K562 (cell line): ENCODE measurements around the gene PRKG1. TPM values are rescaled to one million over a fixed set of nuclear protein-coding genes. Genes with fewer than 3 reads are reported as not detected.

Experiments used
- ATAC-seq: fragments of 200-7000 bp; cut with Tn5 transposase; 3 replicates; pipeline ENCODE4 v1.9.1; 2020; ENCODE audit warnings: moderate library complexity
- BruUV-seq: library from RNA; stranded (reverse); fragments of 400-500 nt; replicated peaks from 2 replicates; lab custom pipeline; 2021; lab: Mats Ljungman, UMichigan
- CTCF ChIA-PET: fragments of 300-600 bp; formaldehyde crosslinking; extraction: SDS; loops from one replicate; lab custom pipeline; 2021; ENCODE audit warnings: low intra/inter-chr PET ratio; lab: Yijun Ruan, JAX
- POLR2A ChIA-PET: fragments of 300-600, 350-650 bp; sonication (Branson Sonifier 250); formaldehyde crosslinking; extraction: SDS; loops from one replicate; lab custom pipeline; 2021; ENCODE audit warnings: antibody characterized with exemption, inconsistent platforms; lab: Yijun Ruan, JAX
- DNase-seq, 4 experiments: peaks; one replicate each; pipeline versions ENCODE4 v3.0.0 to v3.0.0-alpha.2; 2011 to 2018; ENCODE audit warnings: low spot score in 3 of 4, mixed read lengths in 3 of 4; ENCODE audit errors: extremely low read depth in 1 of 4
- FAIRE-seq: peaks from 2 replicates; lab custom pipeline; 2011; peaks lifted over from hg19 to GRCh38; lab: Jason Lieb, UNC
- H2AFZ ChIP-seq: 2 replicates; pipeline ENCODE4 v1.6.0; 2011; ENCODE audit warnings: low read depth, low read length, control low read depth, inconsistent platforms
- H3K27ac ChIP-seq: fragments of 200-600 bp; 3 replicates; pipeline ENCODE4 v1.8.0; 2011; ENCODE audit warnings: low read depth, mild to moderate bottlenecking, control low read depth, inconsistent platforms, low read length, moderate library complexity, mixed read lengths; ENCODE audit errors: extremely low read depth
- H3K27me3 ChIP-seq, 2 experiments: fragments of 300-600 bp in 1 of 2; 2 replicates in 1 of 2; 3 replicates in 1 of 2; pipeline versions ENCODE4 v1.6.0 to v1.8.0; 2011; ENCODE audit warnings: inconsistent platforms in 2 of 2, low read length in 2 of 2, mild to moderate bottlenecking in 1 of 2, mixed read lengths in 1 of 2, moderate library complexity in 1 of 2; ENCODE audit not compliant: control insufficient read depth in 2 of 2, insufficient read depth in 2 of 2
- H3K36me3 ChIP-seq: fragments of 300-600 bp; 3 replicates; pipeline ENCODE4 v1.8.0; 2011; ENCODE audit warnings: mild to moderate bottlenecking, low read length, inconsistent platforms; ENCODE audit not compliant: control insufficient read depth, insufficient read depth
- H3K4me1 ChIP-seq, 2 experiments: fragments of 200-600 bp in 1 of 2; replicated peaks in 1 of 2; 2 replicates in 1 of 2; 3 replicates in 1 of 2; pipeline versions ENCODE4 v1.5.1 to v1.8.0; 2011; ENCODE audit warnings: inconsistent platforms in 2 of 2, low read length in 2 of 2, mild to moderate bottlenecking in 1 of 2, mixed read lengths in 1 of 2, moderate library complexity in 1 of 2; ENCODE audit not compliant: control insufficient read depth in 2 of 2, insufficient read depth in 2 of 2
- H3K4me2 ChIP-seq: 2 replicates; pipeline ENCODE4 v1.6.1; 2011; ENCODE audit warnings: low read length, control low read depth, inconsistent platforms, mixed read lengths; ENCODE audit not compliant: insufficient read depth
- H3K4me3 ChIP-seq: fragments of 200-600 bp; sonication (generic), shearing (Covaris generic); 2 replicates; pipeline ENCODE4 v1.5.1; 2016; ENCODE audit warnings: control low read depth, inconsistent platforms
- H3K79me2 ChIP-seq: fragments of 200-600 bp; 3 replicates; pipeline ENCODE4 v1.8.0; 2011; ENCODE audit warnings: low read length, inconsistent platforms; ENCODE audit not compliant: control insufficient read depth, insufficient read depth
- H3K9ac ChIP-seq, 2 experiments: 2 replicates each; pipeline versions ENCODE4 v1.6.0 to v1.6.1; 2011; ENCODE audit warnings: low read depth in 2 of 2, low read length in 2 of 2, control low read depth in 1 of 2, inconsistent platforms in 1 of 2, mild to moderate bottlenecking in 1 of 2, mixed read lengths in 1 of 2; ENCODE audit not compliant: insufficient read depth in 1 of 2
- H3K9me1 ChIP-seq: one replicate; pipeline ENCODE4 v1.6.0; 2011; ENCODE audit warnings: inconsistent platforms, mild to moderate bottlenecking, low read length, moderate library complexity; ENCODE audit not compliant: control insufficient read depth, insufficient read depth
- H3K9me3 ChIP-seq: replicated peaks from 2 replicates; pipeline ENCODE4 v1.5.1; 2011; ENCODE audit warnings: low read depth, low read length, inconsistent platforms; ENCODE audit not compliant: control insufficient read depth, insufficient read depth
- H4K20me1 ChIP-seq: replicated peaks from 2 replicates; pipeline ENCODE4 v1.6.1; 2011; ENCODE audit warnings: low read length, inconsistent platforms, mixed read lengths; ENCODE audit not compliant: control insufficient read depth, insufficient read depth
- BCOR ChIP-seq: fragments of 450-650 bp; IDR thresholded peaks from 2 replicates; pipeline ENCODE4 v1.6.1; 2016
- ETV6 ChIP-seq, 3 experiments: fragments of 150-350 bp in 1 of 3; sonication (generic) in 1 of 3; formaldehyde crosslinking in 1 of 3; IDR thresholded peaks; 2 replicates each; pipeline versions ENCODE4 v1.6.1 to v1.8.0; 2014 to 2022; ENCODE audit warnings: borderline replicate concordance in 2 of 3, low read depth in 2 of 3, antibody characterized with exemption in 1 of 3, low read length in 1 of 3, mild to moderate bottlenecking in 1 of 3, missing genetic modification reagents in 1 of 3
- HDAC1 ChIP-seq, 2 experiments: fragments of 450-650 bp; IDR thresholded peaks; 2 replicates each; pipeline ENCODE4 v1.6.1; 2016 to 2017; ENCODE audit warnings: inconsistent platforms in 1 of 2, mild to moderate bottlenecking in 1 of 2, moderate library complexity in 1 of 2
- HLTF ChIP-seq: fragments of 450-650 bp; IDR thresholded peaks from 2 replicates; pipeline ENCODE4 v1.6.1; 2016
- MEF2D ChIP-seq: conservative IDR thresholded peaks from 2 replicates; pipeline ENCODE4 v1.6.1; 2016; ENCODE audit warnings: low read depth, missing genetic modification characterization, missing compliant biosample characterization
- NFXL1 ChIP-seq: fragments of 450-650 bp; formaldehyde crosslinking; IDR thresholded peaks from 2 replicates; pipeline ENCODE4 v1.4.0; 2021; ENCODE audit warnings: mild to moderate bottlenecking
- ZBED1 ChIP-seq: IDR thresholded peaks from 2 replicates; pipeline ENCODE4 v1.6.1; 2014
- ZKSCAN3 ChIP-seq: fragments of 250-450 bp; sonication (Bioruptor Pico); IDR thresholded peaks from 2 replicates; pipeline ENCODE4 v1.4.0; 2020
- ZNF140 ChIP-seq: fragments of 250-450 bp; sonication (Bioruptor Pico); IDR thresholded peaks from 2 replicates; pipeline ENCODE4 v1.8.0; 2021; ENCODE audit warnings: moderate library complexity, mild to moderate bottlenecking, inconsistent platforms
- WGBS: fragments of 100-300 bp; shearing (Covaris generic); methylation state at CpG from one replicate; pipeline ENCODE4 v1.1.6; 2016; ENCODE audit warnings: low coverage, mixed read lengths; ENCODE audit not compliant: insufficient coverage; ENCODE audit errors: missing lambda C conversion rate; 5-methylcytosine and 5-hydroxymethylcytosine counted together
- in situ Hi-C: fragments of 300-500 bp; cut with MboI; formaldehyde crosslinking; loops from 4 replicates; pipeline ENCODE4 v1.15.0; 2018; ENCODE audit warnings: inconsistent platforms, mixed read lengths
- intact Hi-C: fragments of 100-400 bp; cut with micrococcal nuclease; formaldehyde crosslinking; loops from 2 replicates; pipeline ENCODE4 v1.14.2; 2022
- polyA plus RNA-seq, 8 experiments: library from polyadenylated mRNA; depleted of rRNA in 4 of 8; stranded (reverse) in 5 of 8; unstranded in 3 of 8; fragments of >200 nt; fragmentation: Nextera tagmentation in 2 of 8; fragmentation: Illumina TruSeq in 1 of 8; extraction: Ambion mirVana in 2 of 8; extraction: Trizol in 1 of 8; gene quantifications; 2 replicates each; pipeline versions ENCODE4 v1.2.1 to v1.2.3, GENCODE V29; 2011 to 2014; ENCODE audit warnings: inconsistent platforms in 1 of 8, missing spikeins in 1 of 8
- total RNA-seq, 7 experiments: library from RNA; depleted of rRNA in 6 of 7; stranded (reverse); fragments of >200 nt in 6 of 7; fragmentation: Illumina TruSeq in 2 of 7; extraction: Trizol in 2 of 7; gene quantifications; 2 replicates each; pipeline versions ENCODE4 v1.2.1 to v1.2.3, GENCODE V29; 2011 to 2021; ENCODE audit warnings: low replicate concordance in 1 of 7
- TF ChIP-seq, protein P1 (sequence below), 2 experiments: IDR thresholded peaks; 2 replicates each; pipeline ENCODE4 v1.6.1; 2012; ENCODE audit warnings: improper control_type of control experiment in 2 of 2, low read depth in 2 of 2, low read length in 2 of 2, borderline replicate concordance in 1 of 2
- TF ChIP-seq, protein P2 (sequence below): fragments of 250-450 bp; sonication (Bioruptor Pico); IDR thresholded peaks from 2 replicates; pipeline ENCODE4 v1.5.0; 2022; ENCODE audit warnings: mild to moderate bottlenecking
- TF ChIP-seq, protein P3 (sequence below): fragments of 450-650 bp; IDR thresholded peaks from 2 replicates; pipeline ENCODE4 v1.6.1; 2017; ENCODE audit warnings: antibody characterized with exemption, mild to moderate bottlenecking

PRKG1 gene
- total and polyA plus RNA-seq, 9 of the 15 experiments (the other 6 are each of a cell fraction or from before 2014, with no cell fraction given): 0.22 TPM; not detected in 8

DNA sequence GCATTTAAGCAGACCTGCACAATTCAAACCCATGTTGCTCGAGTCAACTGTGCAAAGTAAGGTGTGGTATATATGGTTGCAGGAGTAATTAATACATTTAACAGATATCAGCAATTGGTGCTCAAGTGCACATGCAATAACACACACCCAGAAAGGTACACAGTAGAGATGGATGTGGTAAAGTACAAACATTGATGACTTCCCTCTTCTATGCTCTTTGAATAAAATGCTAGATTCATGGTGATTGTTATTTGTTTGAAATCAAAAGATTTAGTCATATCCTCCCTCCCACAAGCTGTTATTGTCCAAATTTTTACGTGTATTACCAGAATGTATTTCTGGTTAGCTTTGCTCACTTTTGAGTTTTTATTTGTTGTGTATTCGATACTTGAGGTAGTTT lies 887.1 kb downstream of the PRKG1 start (continued):
- TF ChIP-seq, protein P1, sequence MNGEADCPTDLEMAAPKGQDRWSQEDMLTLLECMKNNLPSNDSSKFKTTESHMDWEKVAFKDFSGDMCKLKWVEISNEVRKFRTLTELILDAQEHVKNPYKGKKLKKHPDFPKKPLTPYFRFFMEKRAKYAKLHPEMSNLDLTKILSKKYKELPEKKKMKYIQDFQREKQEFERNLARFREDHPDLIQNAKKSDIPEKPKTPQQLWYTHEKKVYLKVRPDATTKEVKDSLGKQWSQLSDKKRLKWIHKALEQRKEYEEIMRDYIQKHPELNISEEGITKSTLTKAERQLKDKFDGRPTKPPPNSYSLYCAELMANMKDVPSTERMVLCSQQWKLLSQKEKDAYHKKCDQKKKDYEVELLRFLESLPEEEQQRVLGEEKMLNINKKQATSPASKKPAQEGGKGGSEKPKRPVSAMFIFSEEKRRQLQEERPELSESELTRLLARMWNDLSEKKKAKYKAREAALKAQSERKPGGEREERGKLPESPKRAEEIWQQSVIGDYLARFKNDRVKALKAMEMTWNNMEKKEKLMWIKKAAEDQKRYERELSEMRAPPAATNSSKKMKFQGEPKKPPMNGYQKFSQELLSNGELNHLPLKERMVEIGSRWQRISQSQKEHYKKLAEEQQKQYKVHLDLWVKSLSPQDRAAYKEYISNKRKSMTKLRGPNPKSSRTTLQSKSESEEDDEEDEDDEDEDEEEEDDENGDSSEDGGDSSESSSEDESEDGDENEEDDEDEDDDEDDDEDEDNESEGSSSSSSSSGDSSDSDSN (IDR thresholded peaks at IDR 0.05; ENCODE audit: borderline replicate concordance in 1 of 2, low read depth in 2 of 2, low read length in 2 of 2): no peak
- TF ChIP-seq ZNF140: no peak
- TF ChIP-seq MEF2D: no peak

DNA sequence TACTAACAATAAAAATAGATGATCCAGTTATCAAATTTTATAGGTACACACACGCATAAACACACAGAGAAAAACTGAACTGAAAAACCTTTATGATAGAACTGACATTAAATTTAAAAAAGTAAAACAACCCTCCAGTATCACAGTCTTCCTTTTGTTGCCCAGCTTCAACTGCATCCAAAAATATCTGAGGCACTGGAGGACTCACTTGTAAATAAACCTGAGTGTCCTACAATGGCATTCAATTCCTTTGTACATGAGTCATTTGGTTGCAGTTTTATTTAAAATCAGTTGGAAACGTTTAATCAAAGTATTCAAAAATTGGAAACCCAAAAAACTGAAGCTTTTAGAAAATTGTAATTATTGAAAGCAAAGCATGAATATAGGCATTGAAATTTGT lies 890.3 kb downstream of the PRKG1 start:
- POLR2A ChIA-PET: no interaction called here
- Histone ChIP-seq H3K36me3 (no peaks in the 10 kb centered on the region), H3K4me1 (no peaks in the 10 kb centered on the region), H3K27me3 (no peaks in the 10 kb centered on the region), H3K9me1 (no peaks in the 10 kb centered on the region), H3K9ac (no peak overlapping the region), H3K4me2 (no peak overlapping the region), H4K20me1 (no peaks in the 10 kb centered on the region), H3K4me3 (no peak overlapping the region), H3K79me2 (no peaks in the 10 kb centered on the region), H2AFZ (no peak overlapping the region), H3K27ac (no peak overlapping the region), H3K9me3 (peaks cover 2% of the 10 kb centered on the region; the same call in 1 of the 2 replicates)
- intact Hi-C loops: loop anchor here (5.0 to 10.0 kb wide), 2 partner anchors 577 to 960 kb away; no protein-coding TSS in a partner anchor
- BruUV-seq: no TSS peak
- 6% methylated on average over 2 of the region's 2 CpGs for whole genome bisulfite sequencing
- in situ Hi-C loops: no loop called here
- TF ChIP-seq HDAC1 (IDR thresholded peaks at IDR 0.05): no peak
- TF ChIP-seq, protein P2, sequence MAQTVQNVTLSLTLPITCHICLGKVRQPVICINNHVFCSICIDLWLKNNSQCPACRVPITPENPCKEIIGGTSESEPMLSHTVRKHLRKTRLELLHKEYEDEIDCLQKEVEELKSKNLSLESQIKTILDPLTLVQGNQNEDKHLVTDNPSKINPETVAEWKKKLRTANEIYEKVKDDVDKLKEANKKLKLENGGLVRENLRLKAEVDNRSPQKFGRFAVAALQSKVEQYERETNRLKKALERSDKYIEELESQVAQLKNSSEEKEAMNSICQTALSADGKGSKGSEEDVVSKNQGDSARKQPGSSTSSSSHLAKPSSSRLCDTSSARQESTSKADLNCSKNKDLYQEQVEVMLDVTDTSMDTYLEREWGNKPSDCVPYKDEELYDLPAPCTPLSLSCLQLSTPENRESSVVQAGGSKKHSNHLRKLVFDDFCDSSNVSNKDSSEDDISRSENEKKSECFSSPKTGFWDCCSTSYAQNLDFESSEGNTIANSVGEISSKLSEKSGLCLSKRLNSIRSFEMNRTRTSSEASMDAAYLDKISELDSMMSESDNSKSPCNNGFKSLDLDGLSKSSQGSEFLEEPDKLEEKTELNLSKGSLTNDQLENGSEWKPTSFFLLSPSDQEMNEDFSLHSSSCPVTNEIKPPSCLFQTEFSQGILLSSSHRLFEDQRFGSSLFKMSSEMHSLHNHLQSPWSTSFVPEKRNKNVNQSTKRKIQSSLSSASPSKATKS (CRISPR knock-in tag): no peak
- TF ChIP-seq BCOR: no peak
- TF ChIP-seq ZBED1: no peak
- no peak for TF ChIP-seq HLTF
- no peak for TF ChIP-seq ZKSCAN3 (CRISPR knock-in tag)
- no peak for TF ChIP-seq NFXL1 (CRISPR knock-in tag)
- no peak for TF ChIP-seq ETV6 (IDR thresholded peaks at IDR 0.05; ENCODE audit: borderline replicate concordance in 1 of 2, low read depth in 2 of 2, low read length in 1 of 2)
- no peak for TF ChIP-seq ETV6 (CRISPR knock-in tag; IDR thresholded peaks at IDR 0.05; ENCODE audit: borderline replicate concordance)
- TF ChIP-seq, protein P3, sequence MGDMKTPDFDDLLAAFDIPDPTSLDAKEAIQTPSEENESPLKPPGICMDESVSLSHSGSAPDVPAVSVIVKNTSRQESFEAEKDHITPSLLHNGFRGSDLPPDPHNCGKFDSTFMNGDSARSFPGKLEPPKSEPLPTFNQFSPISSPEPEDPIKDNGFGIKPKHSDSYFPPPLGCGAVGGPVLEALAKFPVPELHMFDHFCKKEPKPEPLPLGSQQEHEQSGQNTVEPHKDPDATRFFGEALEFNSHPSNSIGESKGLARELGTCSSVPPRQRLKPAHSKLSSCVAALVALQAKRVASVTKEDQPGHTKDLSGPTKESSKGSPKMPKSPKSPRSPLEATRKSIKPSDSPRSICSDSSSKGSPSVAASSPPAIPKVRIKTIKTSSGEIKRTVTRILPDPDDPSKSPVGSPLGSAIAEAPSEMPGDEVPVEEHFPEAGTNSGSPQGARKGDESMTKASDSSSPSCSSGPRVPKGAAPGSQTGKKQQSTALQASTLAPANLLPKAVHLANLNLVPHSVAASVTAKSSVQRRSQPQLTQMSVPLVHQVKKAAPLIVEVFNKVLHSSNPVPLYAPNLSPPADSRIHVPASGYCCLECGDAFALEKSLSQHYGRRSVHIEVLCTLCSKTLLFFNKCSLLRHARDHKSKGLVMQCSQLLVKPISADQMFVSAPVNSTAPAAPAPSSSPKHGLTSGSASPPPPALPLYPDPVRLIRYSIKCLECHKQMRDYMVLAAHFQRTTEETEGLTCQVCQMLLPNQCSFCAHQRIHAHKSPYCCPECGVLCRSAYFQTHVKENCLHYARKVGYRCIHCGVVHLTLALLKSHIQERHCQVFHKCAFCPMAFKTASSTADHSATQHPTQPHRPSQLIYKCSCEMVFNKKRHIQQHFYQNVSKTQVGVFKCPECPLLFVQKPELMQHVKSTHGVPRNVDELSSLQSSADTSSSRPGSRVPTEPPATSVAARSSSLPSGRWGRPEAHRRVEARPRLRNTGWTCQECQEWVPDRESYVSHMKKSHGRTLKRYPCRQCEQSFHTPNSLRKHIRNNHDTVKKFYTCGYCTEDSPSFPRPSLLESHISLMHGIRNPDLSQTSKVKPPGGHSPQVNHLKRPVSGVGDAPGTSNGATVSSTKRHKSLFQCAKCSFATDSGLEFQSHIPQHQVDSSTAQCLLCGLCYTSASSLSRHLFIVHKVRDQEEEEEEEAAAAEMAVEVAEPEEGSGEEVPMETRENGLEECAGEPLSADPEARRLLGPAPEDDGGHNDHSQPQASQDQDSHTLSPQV: no peak
- DNase-seq: no peak
- CTCF ChIA-PET: no interaction called here
- no peak for ATAC-seq
- no peak for FAIRE-seq
